Endothelial cell of umbilical vein (primary cell): ENCODE results near the gene TSACC. TPM values are rescaled to one million over a fixed set of nuclear protein-coding genes. Genes with fewer than 3 reads are reported as not detected.
"Not testable (repeated sequence)": the region's sequence is repeated elsewhere in the genome, so short reads cannot be mapped to it uniquely, and the experiment has no call there.

ENCODE experiments used
- BruUV-seq: library from RNA; stranded (reverse); fragments of 400-500 nt; replicated peaks from 2 replicates; lab custom pipeline; 2021; lab: Mats Ljungman, UMichigan
- CTCF ChIA-PET: fragments of 300-600, 350-600 bp; sonication (Branson Sonifier 250); formaldehyde crosslinking; loops from one replicate; lab custom pipeline; 2021; ENCODE audit warnings: antibody characterized with exemption, inconsistent platforms; lab: Charles Lee
- POLR2A ChIA-PET: fragments of 300-600, 350-600 bp; sonication (Branson Sonifier 250); formaldehyde crosslinking; loops from one replicate; lab custom pipeline; 2021; ENCODE audit warnings: antibody characterized with exemption, inconsistent platforms; lab: Charles Lee
- DNase-seq: peaks from one replicate; pipeline ENCODE4 v3.0.0-alpha.2; 2011; ENCODE audit warnings: low read depth, low spot score
- FAIRE-seq: peaks from 2 replicates; lab custom pipeline; 2011; peaks lifted over from hg19 to GRCh38; lab: Jason Lieb, UNC
- H2AFZ ChIP-seq: 2 replicates; pipeline ENCODE4 v1.6.0; 2012; ENCODE audit warnings: low read depth, low read length, control low read depth, inconsistent platforms
- H3K27ac ChIP-seq: 2 replicates; pipeline ENCODE4 v1.5.1; 2011; ENCODE audit warnings: low read depth, mild to moderate bottlenecking, control low read depth, low read length, moderate library complexity; ENCODE audit not compliant: insufficient read depth
- H3K27me3 ChIP-seq, 2 experiments: 2 replicates each; pipeline versions ENCODE4 v1.6.0 to v1.6.1; 2011; ENCODE audit warnings: low read length in 2 of 2, mixed read lengths in 1 of 2; ENCODE audit not compliant: control insufficient read depth in 2 of 2, insufficient read depth in 2 of 2
- H3K36me3 ChIP-seq, 2 experiments: 2 replicates in 1 of 2; 3 replicates in 1 of 2; pipeline ENCODE4 v1.5.1; 2011; ENCODE audit warnings: low read length in 2 of 2, mild to moderate bottlenecking in 1 of 2, moderate library complexity in 1 of 2; ENCODE audit not compliant: control insufficient read depth in 2 of 2, insufficient read depth in 2 of 2; ENCODE audit errors: extremely low read depth in 1 of 2
- H3K4me1 ChIP-seq: 3 replicates; pipeline ENCODE4 v1.5.1; 2011; ENCODE audit warnings: mild to moderate bottlenecking, low read length; ENCODE audit not compliant: control insufficient read depth, insufficient read depth; ENCODE audit errors: extremely low read depth
- H3K4me2 ChIP-seq: 2 replicates; pipeline ENCODE4 v1.6.1; 2011; ENCODE audit warnings: low read length, control low read depth, mixed read lengths; ENCODE audit not compliant: insufficient read depth
- H3K4me3 ChIP-seq, 3 experiments: fragments of 200-600 bp in 1 of 3; sonication (generic), shearing (Covaris generic) in 1 of 3; replicated peaks in 1 of 3; 2 replicates each; pipeline ENCODE4 v1.5.1; 2011 to 2016; ENCODE audit warnings: control low read depth in 3 of 3, low read length in 3 of 3, mild to moderate bottlenecking in 2 of 3, inconsistent platforms in 1 of 3, low read depth in 1 of 3, moderate library complexity in 1 of 3; ENCODE audit not compliant: insufficient read depth in 1 of 3
- H3K79me2 ChIP-seq: 2 replicates; pipeline ENCODE4 v1.6.0; 2012; ENCODE audit warnings: low read length, inconsistent platforms; ENCODE audit not compliant: control insufficient read depth, insufficient read depth
- H3K9ac ChIP-seq: replicated peaks from 2 replicates; pipeline ENCODE3; 2011; ENCODE audit warnings: low read length, control low read depth; ENCODE audit not compliant: insufficient read depth; ENCODE audit errors: extremely low read depth
- H3K9me1 ChIP-seq: replicated peaks from 3 replicates; pipeline ENCODE4 v1.6.0; 2011; ENCODE audit warnings: mild to moderate bottlenecking, low read length; ENCODE audit not compliant: control insufficient read depth, insufficient read depth; ENCODE audit errors: extremely low read depth
- H3K9me3 ChIP-seq: replicated peaks from 2 replicates; pipeline ENCODE4 v1.5.1; 2012; ENCODE audit warnings: low read length, inconsistent platforms; ENCODE audit not compliant: control insufficient read depth, insufficient read depth
- H4K20me1 ChIP-seq: replicated peaks from 2 replicates; pipeline ENCODE3; 2011; ENCODE audit warnings: mild to moderate bottlenecking, low read length; ENCODE audit not compliant: control insufficient read depth, insufficient read depth; ENCODE audit errors: extremely low read depth
- CTCF ChIP-seq, 2 donors: IDR thresholded peaks; 1 replicate in 1 of 2; 2 replicates in 1 of 2; pipeline ENCODE4 v1.5.1; 2011; ENCODE audit warnings: low read length in 2 of 2, mild to moderate bottlenecking in 2 of 2, moderate library complexity in 2 of 2, control low read depth in 1 of 2, inconsistent platforms in 1 of 2, low read depth in 1 of 2; ENCODE audit not compliant: insufficient read depth in 1 of 2; ENCODE audit errors: extremely low read depth in 1 of 2
- EZH2 ChIP-seq: IDR thresholded peaks from 2 replicates; pipeline ENCODE4 v1.6.1; 2012; ENCODE audit warnings: borderline replicate concordance, low read depth, mild to moderate bottlenecking, moderate library complexity, low read length, inconsistent platforms; ENCODE audit not compliant: severe bottlenecking
- FOS ChIP-seq: IDR thresholded peaks from 2 replicates; pipeline ENCODE4 v1.6.1; 2011; ENCODE audit warnings: mild to moderate bottlenecking, low read length, moderate library complexity, borderline replicate concordance; ENCODE audit not compliant: insufficient read depth
- POLR2A ChIP-seq: IDR thresholded peaks from 2 replicates; pipeline ENCODE4 v1.6.1; 2012; ENCODE audit warnings: low read depth, mild to moderate bottlenecking, control low read depth, low read length
- dilution Hi-C: fragments of 300-500 bp; cut with MboI; formaldehyde crosslinking; loops from one replicate; pipeline ENCODE4 v1.15.0; 2019; ENCODE audit warnings: low sequenced_read_pairs; ENCODE audit not compliant: extremely low pct_ligation_motif_present
- intact Hi-C: fragments of 100-400 bp; cut with micrococcal nuclease; formaldehyde crosslinking; loops from one replicate; pipeline ENCODE4 v1.10.0; 2022
- polyA plus RNA-seq, 4 experiments: library from polyadenylated mRNA; depleted of rRNA in 3 of 4; stranded (reverse) in 3 of 4; unstranded in 1 of 4; fragments of >200 nt; gene quantifications; 2 replicates each; pipeline versions ENCODE4 v1.2.1 to v1.2.3, GENCODE V29; 2011 to 2012; ENCODE audit warnings: missing spikeins in 1 of 4
- total RNA-seq: library from RNA; stranded (reverse); gene quantifications from 2 replicates; pipeline ENCODE4 v1.2.3, GENCODE V29; 2021

Gene TSACC
- total and polyA plus RNA-seq, 2 donors (not counting 3 experiments of a cell fraction or from before 2014, with no cell fraction given): 0.69 to 0.94 TPM

DNA sequence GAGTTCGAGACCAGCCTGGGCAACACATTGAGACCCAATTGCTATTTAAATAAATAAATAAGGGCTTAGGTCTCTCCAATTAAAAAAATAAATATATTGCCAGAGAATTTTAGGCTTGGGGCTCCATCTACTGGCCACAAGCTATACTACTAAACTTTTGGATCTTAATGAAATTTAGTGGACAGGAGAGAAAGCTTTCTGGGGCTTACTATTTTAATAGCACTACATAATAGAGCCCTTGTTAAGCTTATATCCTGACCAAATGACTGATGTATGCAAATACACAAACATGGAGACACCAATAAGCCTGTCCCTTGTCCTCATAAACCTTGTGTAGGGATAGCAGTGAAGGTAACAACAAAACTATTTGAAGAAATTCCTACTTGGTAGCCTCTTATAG lies 18.7 kb upstream of the TSACC start:
- Histone ChIP-seq H3K9me1 (no peaks in the 10 kb centered on the region), H4K20me1 (no peaks in the 10 kb centered on the region), H3K9ac (no peak overlapping the region), H3K79me2 (peaks cover 2% of the 10 kb centered on the region), H2AFZ (no peak overlapping the region), H3K4me1 (peaks cover 2% of the 10 kb centered on the region), H3K4me2 (no peak overlapping the region), H3K9me3 (no peaks in the 10 kb centered on the region), H3K27me3 (no peaks in the 10 kb centered on the region), H3K36me3 (peaks cover 51 to 58% of the 10 kb centered on the region in 2 experiments), H3K4me3 (no peak overlapping the region), H3K27ac (no peak overlapping the region)
- intact Hi-C loops (loop anchor here (1.0 kb wide), 1 partner anchor 173 kb away; no protein-coding TSS in a partner anchor), dilution Hi-C loops (no loop called here)
- FAIRE-seq: no peak
- BruUV-seq: no TSS peak
- ChIA-PET POLR2A (interaction anchor here (0.6 kb wide), 1 partner anchor 95 kb away, joined by 8 read pairs; no protein-coding TSS in a partner anchor), CTCF (interaction anchor here (0.6 to 2.1 kb wide), 23 partner anchors 10 to 229 kb away, joined by 3 to 17 read pairs (median 6); partner anchors contain the start of genes CCT3, GLMP, PMF1 and SMG5)
- TF ChIP-seq CTCF (IDR thresholded peaks at IDR 0.05; ENCODE audit: extremely low read depth in 1 of 2, insufficient read depth in 1 of 2, low read depth in 1 of 2, low read length in 2 of 2): peak; percentile 31 to 47
- no peak for TF ChIP-seq EZH2
- peak; percentile 60 for DNase-seq

DNA sequence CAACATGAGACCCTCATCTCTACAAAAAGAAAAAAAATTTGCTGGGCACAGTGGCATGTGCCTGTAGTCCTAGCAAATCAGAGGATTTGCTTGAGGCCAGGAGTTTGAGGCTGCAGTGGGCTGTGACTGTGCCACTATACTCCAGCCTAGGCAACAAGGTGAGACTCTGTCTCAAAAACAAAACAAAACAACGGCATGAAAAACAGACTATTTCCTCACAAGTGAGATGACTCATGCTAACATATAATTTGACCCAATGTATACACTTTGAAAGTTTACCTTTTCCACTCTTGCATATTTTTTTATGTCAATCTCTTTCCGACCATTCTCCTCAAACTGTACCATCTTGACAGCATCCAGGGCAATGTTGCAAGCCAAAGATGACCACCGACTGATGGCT lies 17.8 kb upstream of the TSACC start:
- TF ChIP-seq FOS: peak; percentile 17
- TF ChIP-seq POLR2A: no peak
- no peak overlapping the region for H3K4me3 ChIP-seq
- intact Hi-C loops (no loop called here), dilution Hi-C loops (no loop called here)
- POLR2A ChIA-PET: no interaction called here
- H3K4me2 ChIP-seq: no peak overlapping the region
- no peak overlapping the region for H2AFZ ChIP-seq
- peaks cover 55% of the 10 kb centered on the region in 2 experiments for H3K36me3 ChIP-seq
- H3K4me1 ChIP-seq: peaks cover 2% of the 10 kb centered on the region
- DNase-seq (no peak), FAIRE-seq (peak; percentile 50)
- CTCF ChIA-PET: interaction anchor here (1.5 to 1.8 kb wide), 4 partner anchors 16 to 180 kb away, joined by 6 to 17 read pairs (median 10); partner anchors contain the start of genes CCT3, GLMP and TSACC
- no peaks in the 10 kb centered on the region for H4K20me1 ChIP-seq
- BruUV-seq: no TSS peak
- no peaks in the 10 kb centered on the region for H3K27me3 ChIP-seq
- H3K9me1 ChIP-seq: no peaks in the 10 kb centered on the region
- no peak overlapping the region for H3K9ac ChIP-seq
- no peaks in the 10 kb centered on the region for H3K9me3 ChIP-seq
- no peak overlapping the region for H3K27ac ChIP-seq
- H3K79me2 ChIP-seq: peaks cover 4% of the 10 kb centered on the region

- CTCF ChIA-PET: interaction anchor here (1.5 kb wide), 1 partner anchor 13 kb away, joined by 5 read pairs; no protein-coding TSS in a partner anchor
These were observed 15.1 kb upstream of the TSACC start for GRCh38 chr1:156323179-156323578.

More at GRCh38 chr1:156323179-156323578, 15.1 kb upstream of the TSACC start:
- H3K4me2 ChIP-seq, intact Hi-C loops, DNase-seq, H3K4me1 ChIP-seq, H3K27ac ChIP-seq, H3K9me3 ChIP-seq, H3K4me3 ChIP-seq, FAIRE-seq, H3K9ac ChIP-seq, H2AFZ ChIP-seq, H3K9me1 ChIP-seq, dilution Hi-C loops, H3K27me3 ChIP-seq, H4K20me1 ChIP-seq, BruUV-seq, POLR2A ChIA-PET, H3K79me2 ChIP-seq: not testable (repeated sequence)
- H3K36me3 ChIP-seq: peaks cover 36 to 37% of the 10 kb centered on the region in 2 experiments
